Iris pigment epithelial cell (primary cell): Measurements from ENCODE around the gene CD46.

Experiments
- DNase-seq: peaks from one replicate; pipeline ENCODE4 v3.0.0-alpha.2; 2011; ENCODE audit warnings: low read depth

The CD46 gene

GRCh38 chr1:207797229-207797973, 45.5 kb downstream of the CD46 start:
- DNase-seq, result peak; percentile 86

GRCh38 chr1:207798847-207799246, 47.0 kb downstream of the CD46 start:
- DNase-seq, result peak; percentile 56

GRCh38 chr1:207799989-207800648, 48.3 kb downstream of the CD46 start:
- DNase-seq, result no peak

GRCh38 chr1:207801819-207802218, 50.0 kb downstream of the CD46 start:
- DNase-seq, result no peak

GRCh38 chr1:207803678-207804077, 51.8 kb downstream of the CD46 start:
- no peak for DNase-seq

GRCh38 chr1:207804721-207805468, 53.0 kb downstream of the CD46 start:
- DNase-seq, result no peak

- DNase-seq, result peak; percentile 99
Observed at GRCh38 chr1:207805841-207806421, 54.1 kb downstream of the CD46 start.

GRCh38 chr1:207806531-207807325, 54.9 kb downstream of the CD46 start:
- DNase-seq, result peak; percentile 69

GRCh38 chr1:207807326-207807689, 55.5 kb downstream of the CD46 start:
- no peak for DNase-seq

GRCh38 chr1:207807690-207808321, 56.0 kb downstream of the CD46 start:
- DNase-seq, result no peak

GRCh38 chr1:207808322-207808705, 56.5 kb downstream of the CD46 start:
- DNase-seq, result no peak

- DNase-seq, result no peak
Observed at GRCh38 chr1:207808911-207809555, 57.2 kb downstream of the CD46 start.

- peak; percentile 69 for DNase-seq
Observed at GRCh38 chr1:207810173-207810572, 58.3 kb downstream of the CD46 start.

- DNase-seq, result no peak
Observed at GRCh38 chr1:207810606-207811295, 58.9 kb downstream of the CD46 start.

- no peak for DNase-seq
Observed at GRCh38 chr1:207811319-207811718, 59.5 kb downstream of the CD46 start.

- DNase-seq, result peak; percentile 66
Observed at GRCh38 chr1:207811920-207812720, 60.3 kb downstream of the CD46 start.

GRCh38 chr1:207812778-207813511, 61.1 kb downstream of the CD46 start:
- DNase-seq, result no peak

- no peak for DNase-seq
Observed at GRCh38 chr1:207813512-207813881, 61.6 kb downstream of the CD46 start.

GRCh38 chr1:207813946-207814345, 62.1 kb downstream of the CD46 start:
- DNase-seq, result no peak
